Activated CD8-positive, alpha-beta T cell treated with anti-CD3 and anti-CD28 coated beads for 36 hours (primary cell): ENCODE measurements around the gene ZDHHC1. TPM values are rescaled to one million over a fixed set of nuclear protein-coding genes. Genes with fewer than 3 reads are reported as not detected.

Experiments
- ATAC-seq: fragments of 200-7000 bp; cut with Tn5 transposase; one replicate; pipeline ENCODE4 v1.10.0; 2021; ENCODE audit warnings: mild to moderate bottlenecking, moderate library complexity
- CTCF ChIA-PET: fragments of 350-600 bp; sonication (Branson Sonifier 250); formaldehyde crosslinking; loops from one replicate; lab custom pipeline; 2021; ENCODE audit warnings: antibody characterized with exemption; lab: Charles Lee
- POLR2A ChIA-PET: fragments of 350-600 bp; sonication (Branson Sonifier 250); formaldehyde crosslinking; loops from one replicate; lab custom pipeline; 2021; ENCODE audit warnings: antibody characterized with exemption; lab: Charles Lee
- DNase-seq: peaks from one replicate; pipeline ENCODE4 v3.0.0-alpha.2; 2020
- H3K27ac Mint-ChIP-seq: one replicate; pipeline ENCODE4 v1.8.0; 2021; ENCODE audit warnings: mild to moderate bottlenecking, mixed read lengths
- H3K27me3 Mint-ChIP-seq: one replicate; pipeline ENCODE4 v1.8.0; 2021; ENCODE audit warnings: mixed read lengths
- H3K36me3 Mint-ChIP-seq: one replicate; pipeline ENCODE4 v1.8.0; 2021; ENCODE audit warnings: low read depth, mixed read lengths
- H3K4me1 Mint-ChIP-seq: one replicate; pipeline ENCODE4 v1.8.0; 2021; ENCODE audit warnings: low read depth, mixed read lengths
- H3K4me3 Mint-ChIP-seq: one replicate; pipeline ENCODE4 v1.8.0; 2021; ENCODE audit warnings: mild to moderate bottlenecking, moderate library complexity, mixed read lengths
- H3K9me3 Mint-ChIP-seq: one replicate; pipeline ENCODE4 v1.8.0; 2021; ENCODE audit warnings: mixed read lengths
- intact Hi-C: fragments of 100-400 bp; cut with micrococcal nuclease; formaldehyde crosslinking; loops from one replicate; pipeline ENCODE4 v1.10.0; 2022
- total RNA-seq, 2 experiments: library from RNA; stranded (reverse); gene quantifications; one replicate each; pipeline ENCODE4 v1.2.3, GENCODE V29; 2021
- TF ChIP-seq, protein P1 (sequence below): fragments of 200-600 bp; IDR thresholded peaks from one replicate; pipeline ENCODE4 v1.8.0; 2022; ENCODE audit warnings: antibody characterized with exemption, mild to moderate bottlenecking

Gene ZDHHC1
- total RNA-seq, 2 experiments from 2014 or later: 0.54 to 0.60 TPM

DNA sequence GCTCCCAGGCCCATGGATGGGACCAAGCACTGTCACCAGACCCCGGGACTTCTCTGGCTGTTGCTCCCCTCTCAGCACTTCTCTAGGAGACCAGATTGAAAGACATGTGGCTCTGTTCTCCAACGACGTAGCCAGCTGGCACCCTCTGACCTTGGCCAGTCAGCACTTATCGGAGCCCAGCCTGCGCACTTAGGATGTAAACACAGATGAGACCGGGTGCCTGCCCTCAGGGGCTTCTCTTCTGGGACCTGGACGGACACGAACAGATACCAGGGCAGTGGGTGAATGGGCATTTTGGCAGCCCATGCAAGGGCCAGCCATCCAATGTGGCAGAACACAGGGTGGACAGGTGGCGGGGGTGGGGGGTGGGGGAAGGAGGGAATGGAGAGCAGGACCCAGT, 6.6 kb downstream of the ZDHHC1 start:
- H3K9me3 Mint-ChIP-seq: no peaks in the 10 kb centered on the region
- intact Hi-C loops: no loop called here
- ATAC-seq: no peak
- CTCF ChIA-PET: interaction anchor here (1.5 kb wide), 1 partner anchor 14 kb away, joined by 4 read pairs; no protein-coding TSS in a partner anchor
- H3K27me3 Mint-ChIP-seq: peaks cover 9% of the 10 kb centered on the region
- H3K4me1 Mint-ChIP-seq: no peaks in the 10 kb centered on the region
- no peaks in the 10 kb centered on the region for H3K36me3 Mint-ChIP-seq
- DNase-seq: no peak
- H3K4me3 Mint-ChIP-seq: no peak overlapping the region
- H3K27ac Mint-ChIP-seq: no peak overlapping the region
- TF ChIP-seq, protein P1, sequence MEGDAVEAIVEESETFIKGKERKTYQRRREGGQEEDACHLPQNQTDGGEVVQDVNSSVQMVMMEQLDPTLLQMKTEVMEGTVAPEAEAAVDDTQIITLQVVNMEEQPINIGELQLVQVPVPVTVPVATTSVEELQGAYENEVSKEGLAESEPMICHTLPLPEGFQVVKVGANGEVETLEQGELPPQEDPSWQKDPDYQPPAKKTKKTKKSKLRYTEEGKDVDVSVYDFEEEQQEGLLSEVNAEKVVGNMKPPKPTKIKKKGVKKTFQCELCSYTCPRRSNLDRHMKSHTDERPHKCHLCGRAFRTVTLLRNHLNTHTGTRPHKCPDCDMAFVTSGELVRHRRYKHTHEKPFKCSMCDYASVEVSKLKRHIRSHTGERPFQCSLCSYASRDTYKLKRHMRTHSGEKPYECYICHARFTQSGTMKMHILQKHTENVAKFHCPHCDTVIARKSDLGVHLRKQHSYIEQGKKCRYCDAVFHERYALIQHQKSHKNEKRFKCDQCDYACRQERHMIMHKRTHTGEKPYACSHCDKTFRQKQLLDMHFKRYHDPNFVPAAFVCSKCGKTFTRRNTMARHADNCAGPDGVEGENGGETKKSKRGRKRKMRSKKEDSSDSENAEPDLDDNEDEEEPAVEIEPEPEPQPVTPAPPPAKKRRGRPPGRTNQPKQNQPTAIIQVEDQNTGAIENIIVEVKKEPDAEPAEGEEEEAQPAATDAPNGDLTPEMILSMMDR: no peak
- POLR2A ChIA-PET: no interaction called here

DNA sequence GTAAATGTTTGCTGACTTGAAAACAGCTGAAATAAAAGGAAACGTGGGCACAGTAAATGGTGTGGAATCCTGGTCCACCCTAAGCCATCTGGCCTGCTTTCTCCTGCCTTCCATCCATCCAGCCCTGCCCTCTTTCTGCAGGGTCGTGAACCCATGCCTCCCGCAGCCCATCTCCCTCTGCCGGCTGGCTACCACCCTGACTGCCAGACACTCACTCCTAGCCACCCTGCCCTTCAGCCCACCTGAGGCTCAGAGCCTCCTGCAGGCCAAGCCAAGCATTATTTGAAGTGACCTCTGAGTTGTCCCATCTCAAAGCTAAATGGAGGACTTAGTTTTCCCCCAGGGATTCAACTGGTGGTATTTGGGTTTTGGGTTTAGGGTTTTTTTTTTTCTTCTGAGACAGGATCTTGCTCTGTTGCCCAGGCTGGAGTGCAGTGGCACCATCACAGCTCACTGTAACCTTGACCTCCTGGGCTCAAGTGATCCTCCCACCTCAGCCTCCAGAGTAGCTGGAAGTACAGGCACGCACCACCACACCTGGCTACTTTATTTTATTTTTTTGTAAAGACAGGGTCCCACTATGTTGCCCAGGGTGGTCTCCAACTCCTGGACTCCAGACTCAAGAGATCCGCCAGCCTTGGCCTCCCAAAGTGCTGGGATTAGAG, 8.4 kb downstream of the ZDHHC1 start:
- no peaks in the 10 kb centered on the region for H3K36me3 Mint-ChIP-seq
- H3K9me3 Mint-ChIP-seq: no peaks in the 10 kb centered on the region
- no peak overlapping the region for H3K4me3 Mint-ChIP-seq
- TF ChIP-seq, protein P1: no peak
- POLR2A ChIA-PET: interaction anchor here (1.4 kb wide), 1 partner anchor 23 kb away, joined by 3 read pairs; the partner anchor contains the start of gene HSD11B2
- H3K4me1 Mint-ChIP-seq: no peaks in the 10 kb centered on the region
- no peak overlapping the region for H3K27ac Mint-ChIP-seq
- no peak for ATAC-seq
- DNase-seq: no peak
- CTCF ChIA-PET: interaction anchor here (1.1 to 1.8 kb wide), 4 partner anchors 8 to 61 kb away, joined by 3 to 8 read pairs (median 4); no protein-coding TSS in a partner anchor
- peaks cover 3% of the 10 kb centered on the region for H3K27me3 Mint-ChIP-seq
- intact Hi-C loops: no loop called here

DNA sequence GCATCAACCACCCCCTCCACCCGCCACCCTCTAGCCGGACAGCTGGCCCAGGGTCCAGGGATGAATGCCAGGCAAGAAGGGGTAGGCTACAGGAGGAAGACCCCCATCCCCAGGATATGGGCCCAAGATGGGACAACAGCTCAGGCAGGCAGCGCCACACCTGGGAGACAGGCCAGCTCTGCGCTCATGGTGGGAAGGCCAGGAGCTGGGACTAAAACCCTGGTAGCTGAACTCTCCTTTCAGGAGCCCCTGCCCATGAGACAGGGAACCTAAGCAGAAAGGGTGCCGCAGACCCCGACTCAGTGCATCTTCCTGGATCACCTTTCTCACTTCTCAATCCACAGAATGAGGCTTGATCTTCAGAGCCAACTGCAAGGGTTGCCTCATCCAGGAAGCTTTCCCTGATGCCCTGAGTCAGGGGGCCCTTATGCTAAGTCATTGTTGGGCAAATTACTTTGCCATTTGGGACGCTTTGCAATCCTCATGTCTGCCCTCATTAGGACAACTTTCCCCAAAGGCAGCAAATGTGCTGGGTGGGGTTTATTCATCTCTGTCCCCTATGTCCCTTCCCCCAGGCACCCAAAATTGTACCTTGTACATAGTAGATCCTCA, 9.0 kb downstream of the ZDHHC1 start:
- CTCF ChIA-PET: interaction anchor here (1.4 to 1.8 kb wide), 3 partner anchors 16 to 61 kb away, joined by 3 to 8 read pairs (median 5); no protein-coding TSS in a partner anchor
- Mint-ChIP-seq H3K27me3 (peaks cover 3% of the 10 kb centered on the region), H3K4me3 (no peak overlapping the region), H3K9me3 (no peaks in the 10 kb centered on the region), H3K4me1 (no peaks in the 10 kb centered on the region), H3K27ac (no peak overlapping the region), H3K36me3 (no peaks in the 10 kb centered on the region)
- TF ChIP-seq, protein P1: no peak
- ATAC-seq (no peak), DNase-seq (no peak)
- POLR2A ChIA-PET: no interaction called here
- intact Hi-C loops: no loop called here

DNA sequence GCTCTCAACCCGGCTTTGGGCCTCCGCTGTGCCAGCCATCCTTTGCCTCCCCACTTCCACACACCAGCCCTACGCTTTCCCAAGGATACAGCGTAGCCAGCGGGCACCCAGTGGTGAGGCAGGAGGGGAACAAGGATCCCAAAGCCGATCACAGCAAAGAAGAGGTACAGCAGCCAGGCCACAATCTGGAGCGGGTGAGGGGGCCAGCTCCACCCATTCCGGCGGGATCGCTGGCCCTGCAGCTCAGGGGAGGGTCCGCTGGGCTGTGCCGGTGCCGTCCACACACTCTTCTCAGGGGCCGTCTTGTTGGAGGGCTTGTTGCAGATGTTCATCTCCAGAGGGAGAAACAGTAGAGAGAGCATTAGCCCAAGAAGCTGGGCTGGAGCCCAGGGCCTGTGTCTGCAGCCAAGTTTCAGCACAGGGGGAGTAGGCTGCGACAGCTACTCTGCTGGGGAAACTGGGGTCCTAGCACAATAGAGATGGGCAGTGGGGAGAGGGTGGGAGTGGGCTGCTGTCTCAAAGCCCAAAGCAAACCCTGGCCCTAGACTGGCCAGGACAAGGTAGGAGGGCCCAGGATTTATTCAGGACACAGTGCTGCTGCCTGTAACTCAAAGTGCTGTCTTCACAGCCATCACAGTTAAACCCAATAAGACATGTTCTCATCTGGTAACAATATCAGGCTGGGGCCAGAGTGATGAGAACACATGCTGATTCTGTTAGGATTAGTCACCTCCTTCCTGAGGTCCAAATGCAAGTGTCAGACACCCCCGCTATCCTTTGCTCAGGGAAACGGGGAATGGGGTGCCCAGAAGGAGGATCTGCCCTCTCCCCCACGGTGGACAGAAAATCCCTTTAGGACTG, 9.9 kb downstream of the ZDHHC1 start:
- DNase-seq: no peak
- H3K9me3 Mint-ChIP-seq: no peaks in the 10 kb centered on the region
- ChIA-PET POLR2A (no interaction called here), CTCF (no interaction called here)
- H3K27me3 Mint-ChIP-seq: peaks cover 3% of the 10 kb centered on the region
- H3K4me1 Mint-ChIP-seq: no peaks in the 10 kb centered on the region
- intact Hi-C loops: no loop called here
- ATAC-seq: no peak
- no peak overlapping the region for H3K4me3 Mint-ChIP-seq
- no peak overlapping the region for H3K27ac Mint-ChIP-seq
- no peaks in the 10 kb centered on the region for H3K36me3 Mint-ChIP-seq
- TF ChIP-seq, protein P1: no peak
